Measurements from ENCODE around the gene ARRB1.

DNA sequence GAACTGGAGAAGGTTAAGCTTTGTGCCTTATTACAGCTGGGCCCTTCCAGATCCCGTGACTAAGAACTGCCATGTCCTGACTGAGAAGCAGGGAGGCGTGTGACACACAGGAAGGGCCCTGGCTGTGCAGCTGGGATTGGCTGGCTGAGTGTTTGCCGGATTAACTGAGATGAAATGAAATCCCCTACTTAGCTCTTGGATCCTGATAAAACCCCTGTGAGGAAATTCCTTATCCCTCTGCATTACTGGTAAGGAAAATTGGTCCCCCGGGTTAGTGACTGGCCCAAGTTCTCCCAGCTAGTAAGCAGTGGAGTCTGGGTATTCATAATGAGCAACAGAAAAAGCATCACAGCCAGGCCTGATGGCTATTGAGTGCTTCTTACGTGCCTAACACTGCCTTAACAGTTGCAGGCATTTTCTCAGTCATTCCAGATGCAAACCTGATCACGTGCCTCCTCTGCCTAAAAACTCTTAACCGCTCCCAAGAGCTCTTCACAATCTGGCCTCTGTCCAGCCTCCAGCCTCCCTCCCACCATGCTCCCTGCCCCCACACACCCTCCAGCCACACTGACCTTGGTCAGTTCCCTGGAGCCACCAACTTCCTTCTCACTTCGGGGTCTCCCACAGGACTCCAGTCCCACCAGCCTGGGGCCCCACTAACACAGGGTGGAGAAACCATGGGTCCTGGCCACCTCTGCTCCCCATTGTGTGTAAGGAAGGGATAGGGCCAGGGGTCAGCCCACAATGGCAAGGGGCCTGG, 37.8 kb downstream of the ARRB1 start:
- TF ChIP-seq, protein P1, sequence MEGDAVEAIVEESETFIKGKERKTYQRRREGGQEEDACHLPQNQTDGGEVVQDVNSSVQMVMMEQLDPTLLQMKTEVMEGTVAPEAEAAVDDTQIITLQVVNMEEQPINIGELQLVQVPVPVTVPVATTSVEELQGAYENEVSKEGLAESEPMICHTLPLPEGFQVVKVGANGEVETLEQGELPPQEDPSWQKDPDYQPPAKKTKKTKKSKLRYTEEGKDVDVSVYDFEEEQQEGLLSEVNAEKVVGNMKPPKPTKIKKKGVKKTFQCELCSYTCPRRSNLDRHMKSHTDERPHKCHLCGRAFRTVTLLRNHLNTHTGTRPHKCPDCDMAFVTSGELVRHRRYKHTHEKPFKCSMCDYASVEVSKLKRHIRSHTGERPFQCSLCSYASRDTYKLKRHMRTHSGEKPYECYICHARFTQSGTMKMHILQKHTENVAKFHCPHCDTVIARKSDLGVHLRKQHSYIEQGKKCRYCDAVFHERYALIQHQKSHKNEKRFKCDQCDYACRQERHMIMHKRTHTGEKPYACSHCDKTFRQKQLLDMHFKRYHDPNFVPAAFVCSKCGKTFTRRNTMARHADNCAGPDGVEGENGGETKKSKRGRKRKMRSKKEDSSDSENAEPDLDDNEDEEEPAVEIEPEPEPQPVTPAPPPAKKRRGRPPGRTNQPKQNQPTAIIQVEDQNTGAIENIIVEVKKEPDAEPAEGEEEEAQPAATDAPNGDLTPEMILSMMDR (IDR thresholded peaks at IDR 0.05; ENCODE audit: low read depth, low read length): no peak
- no peak for TF ChIP-seq POLR2A (IDR thresholded peaks at IDR 0.05; ENCODE audit: extremely low read depth, insufficient read length)
